Panc1 (cell line): ENCODE data around the gene C15orf39. TPM values are rescaled to one million over a fixed set of nuclear protein-coding genes. Genes with fewer than 3 reads are reported as not detected.

Source experiments
- ATAC-seq: fragments of 200-7000 bp; cut with Tn5 transposase; 2 replicates; pipeline ENCODE4 v1.9.1; 2020; ENCODE audit warnings: mild to moderate bottlenecking, moderate library complexity
- BruUV-seq: library from RNA; stranded (reverse); fragments of 400-500 nt; replicated peaks from 2 replicates; lab custom pipeline; 2021; lab: Mats Ljungman, UMichigan
- CTCF ChIA-PET: fragments of 300-600 bp; sonication (Branson Sonifier 250); formaldehyde crosslinking; loops from one replicate; lab custom pipeline; 2022; ENCODE audit warnings: antibody characterized with exemption; lab: Charles Lee
- POLR2A ChIA-PET: fragments of 300-600 bp; sonication (Branson Sonifier 250); formaldehyde crosslinking; loops from one replicate; lab custom pipeline; 2022; ENCODE audit warnings: antibody characterized with exemption; lab: Charles Lee
- DNase-seq: peaks from one replicate; pipeline ENCODE4 v3.0.0-alpha.2; 2010; ENCODE audit warnings: low read depth, low spot score
- H3K27ac ChIP-seq: 2 replicates; pipeline ENCODE4 v1.5.1; 2011; ENCODE audit warnings: mild to moderate bottlenecking, low read length, inconsistent platforms
- H3K27me3 ChIP-seq: fragments of 200-500 bp; sonication (Bioruptor generic); 2 replicates; pipeline ENCODE4 v1.6.0; 2014; ENCODE audit warnings: low read length, inconsistent platforms; ENCODE audit not compliant: control insufficient read depth, insufficient read depth
- H3K36me3 ChIP-seq: fragments of 200-500 bp; sonication (Bioruptor generic); 2 replicates; pipeline ENCODE4 v1.5.1; 2014; ENCODE audit warnings: inconsistent platforms, mild to moderate bottlenecking, low read length, moderate library complexity; ENCODE audit not compliant: control insufficient read depth, insufficient read depth
- H3K4me1 ChIP-seq: 2 replicates; pipeline ENCODE4 v1.5.1; 2011; ENCODE audit warnings: inconsistent platforms, mild to moderate bottlenecking, low read length, moderate library complexity; ENCODE audit not compliant: control insufficient read depth, insufficient read depth
- H3K4me3 ChIP-seq, 2 experiments: 2 replicates each; pipeline ENCODE4 v1.5.1; 2011 to 2012; ENCODE audit warnings: low read depth in 2 of 2, low read length in 2 of 2, mild to moderate bottlenecking in 2 of 2, inconsistent platforms in 1 of 2, moderate library complexity in 1 of 2
- H3K9me3 ChIP-seq: fragments of 200-500 bp; sonication (Bioruptor generic); 2 replicates; pipeline ENCODE4 v1.5.1; 2014; ENCODE audit warnings: low read depth, mild to moderate bottlenecking, inconsistent platforms, low read length, moderate library complexity; ENCODE audit not compliant: control insufficient read depth, insufficient read depth
- CTCF ChIP-seq: fragments of 450-650 bp; IDR thresholded peaks from 2 replicates; pipeline ENCODE4 v1.5.1; 2017; ENCODE audit warnings: mild to moderate bottlenecking
- POLR2AphosphoS5 ChIP-seq: IDR thresholded peaks from 2 replicates; pipeline ENCODE4 v1.6.1; 2012; ENCODE audit warnings: mild to moderate bottlenecking, low read depth, low read length, moderate library complexity
- SIN3A ChIP-seq: IDR thresholded peaks from 2 replicates; pipeline ENCODE4 v1.6.1; 2012; ENCODE audit warnings: low read depth, mild to moderate bottlenecking, low read length, moderate library complexity, borderline replicate concordance; ENCODE audit not compliant: insufficient read depth
- TCF7L2 ChIP-seq: IDR thresholded peaks from 2 replicates; pipeline ENCODE4 v1.6.1; 2011; ENCODE audit warnings: mild to moderate bottlenecking, low read depth, low read length, inconsistent platforms
- in situ Hi-C: cut with HindIII; loops from 2 replicates; pipeline ENCODE4 v1.10.0; 2016; ENCODE audit warnings: low sequenced_read_pairs, low pct_unique_long_range_greater_than_20kb
- intact Hi-C: fragments of 100-400 bp; cut with micrococcal nuclease; formaldehyde crosslinking; loops from one replicate; pipeline ENCODE4 v1.10.0; 2022; ENCODE audit not compliant: unreplicated experiment
- total RNA-seq: library from RNA; stranded (reverse); gene quantifications from one replicate; pipeline ENCODE4 v1.2.1, GENCODE V29; 2021; ENCODE audit not compliant: unreplicated experiment
- TF ChIP-seq, protein P1 (sequence below), 2 experiments: IDR thresholded peaks; 2 replicates each; pipeline ENCODE4 v1.6.1; 2011 to 2012; ENCODE audit warnings: low read depth in 2 of 2, control low read depth in 1 of 2, low read length in 1 of 2, mild to moderate bottlenecking in 1 of 2, moderate library complexity in 1 of 2; ENCODE audit not compliant: insufficient read depth in 1 of 2

The C15orf39 gene
- total RNA-seq, 1 experiment from 2014 or later = 17.6 TPM

DNA sequence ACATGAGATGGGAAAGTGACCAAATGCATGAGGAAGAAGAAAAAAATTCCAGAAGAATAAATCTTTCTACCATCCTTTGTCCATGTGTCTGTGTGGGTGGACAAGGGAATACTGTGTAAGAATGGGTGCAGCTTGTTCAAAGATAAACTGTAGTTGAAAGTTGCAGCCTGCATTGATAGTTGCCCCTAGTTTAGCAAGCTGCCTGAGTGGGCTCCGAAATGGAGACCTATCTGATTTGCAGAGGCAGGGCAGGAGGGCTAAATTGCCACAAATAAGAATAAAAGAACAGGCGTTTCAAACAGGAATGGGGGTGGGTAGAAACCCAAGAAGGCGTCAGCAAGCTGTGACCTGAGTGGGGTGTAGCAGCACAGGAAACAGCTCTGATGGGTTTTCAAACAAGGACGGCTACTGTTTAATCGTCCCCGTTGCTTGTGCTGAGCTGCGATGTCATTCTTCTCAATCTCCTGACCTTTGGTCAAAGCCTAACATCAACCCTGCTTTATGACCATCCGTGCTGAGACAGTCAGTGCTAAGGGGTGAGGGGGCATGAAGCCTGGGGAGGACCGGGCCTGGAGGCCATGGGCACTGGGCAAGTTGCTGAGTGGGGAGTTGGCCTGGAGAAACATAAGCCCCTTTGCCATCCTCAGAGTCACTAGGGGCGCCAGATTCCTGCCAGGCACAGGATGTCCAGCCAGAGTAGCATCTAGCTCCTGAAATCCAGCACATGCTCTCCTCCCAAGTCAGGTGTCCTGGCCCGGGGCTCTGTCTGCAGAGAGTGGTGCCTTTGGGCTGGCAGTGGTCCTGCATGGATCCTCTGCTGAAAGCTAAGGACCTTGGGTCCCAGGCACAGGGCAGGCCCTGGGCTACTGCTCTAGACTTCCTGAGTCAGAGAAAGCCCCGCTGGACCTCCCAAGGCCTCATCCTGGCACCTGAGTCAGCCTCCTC is 19.2 kb upstream of the C15orf39 start:
- no peaks in the 10 kb centered on the region for H3K36me3 ChIP-seq
- DNase-seq (no peak), ATAC-seq (0 out of 2 replicates have a peak, but pooled peaks have one; percentile 32)
- BruUV-seq = no TSS peak
- peaks cover 35% of the 10 kb centered on the region for H3K4me1 ChIP-seq
- intact Hi-C loops (no loop called here), in situ Hi-C loops (no loop called here)
- peak overlapping the region; percentile 27 for H3K27ac ChIP-seq
- no peak for TF ChIP-seq CTCF
- TF ChIP-seq, protein P1, sequence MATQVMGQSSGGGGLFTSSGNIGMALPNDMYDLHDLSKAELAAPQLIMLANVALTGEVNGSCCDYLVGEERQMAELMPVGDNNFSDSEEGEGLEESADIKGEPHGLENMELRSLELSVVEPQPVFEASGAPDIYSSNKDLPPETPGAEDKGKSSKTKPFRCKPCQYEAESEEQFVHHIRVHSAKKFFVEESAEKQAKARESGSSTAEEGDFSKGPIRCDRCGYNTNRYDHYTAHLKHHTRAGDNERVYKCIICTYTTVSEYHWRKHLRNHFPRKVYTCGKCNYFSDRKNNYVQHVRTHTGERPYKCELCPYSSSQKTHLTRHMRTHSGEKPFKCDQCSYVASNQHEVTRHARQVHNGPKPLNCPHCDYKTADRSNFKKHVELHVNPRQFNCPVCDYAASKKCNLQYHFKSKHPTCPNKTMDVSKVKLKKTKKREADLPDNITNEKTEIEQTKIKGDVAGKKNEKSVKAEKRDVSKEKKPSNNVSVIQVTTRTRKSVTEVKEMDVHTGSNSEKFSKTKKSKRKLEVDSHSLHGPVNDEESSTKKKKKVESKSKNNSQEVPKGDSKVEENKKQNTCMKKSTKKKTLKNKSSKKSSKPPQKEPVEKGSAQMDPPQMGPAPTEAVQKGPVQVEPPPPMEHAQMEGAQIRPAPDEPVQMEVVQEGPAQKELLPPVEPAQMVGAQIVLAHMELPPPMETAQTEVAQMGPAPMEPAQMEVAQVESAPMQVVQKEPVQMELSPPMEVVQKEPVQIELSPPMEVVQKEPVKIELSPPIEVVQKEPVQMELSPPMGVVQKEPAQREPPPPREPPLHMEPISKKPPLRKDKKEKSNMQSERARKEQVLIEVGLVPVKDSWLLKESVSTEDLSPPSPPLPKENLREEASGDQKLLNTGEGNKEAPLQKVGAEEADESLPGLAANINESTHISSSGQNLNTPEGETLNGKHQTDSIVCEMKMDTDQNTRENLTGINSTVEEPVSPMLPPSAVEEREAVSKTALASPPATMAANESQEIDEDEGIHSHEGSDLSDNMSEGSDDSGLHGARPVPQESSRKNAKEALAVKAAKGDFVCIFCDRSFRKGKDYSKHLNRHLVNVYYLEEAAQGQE (IDR thresholded peaks at IDR 0.05; ENCODE audit: insufficient read depth in 1 of 2, low read depth in 2 of 2, low read length in 1 of 2) = no peak
- TF ChIP-seq POLR2AphosphoS5 = no peak
- TF ChIP-seq SIN3A = no peak
- no peak for TF ChIP-seq TCF7L2
- H3K4me3 ChIP-seq = no peak overlapping the region
- POLR2A ChIA-PET = no interaction called here
- no peaks in the 10 kb centered on the region for H3K27me3 ChIP-seq
- CTCF ChIA-PET = no interaction called here
- no peaks in the 10 kb centered on the region for H3K9me3 ChIP-seq

DNA sequence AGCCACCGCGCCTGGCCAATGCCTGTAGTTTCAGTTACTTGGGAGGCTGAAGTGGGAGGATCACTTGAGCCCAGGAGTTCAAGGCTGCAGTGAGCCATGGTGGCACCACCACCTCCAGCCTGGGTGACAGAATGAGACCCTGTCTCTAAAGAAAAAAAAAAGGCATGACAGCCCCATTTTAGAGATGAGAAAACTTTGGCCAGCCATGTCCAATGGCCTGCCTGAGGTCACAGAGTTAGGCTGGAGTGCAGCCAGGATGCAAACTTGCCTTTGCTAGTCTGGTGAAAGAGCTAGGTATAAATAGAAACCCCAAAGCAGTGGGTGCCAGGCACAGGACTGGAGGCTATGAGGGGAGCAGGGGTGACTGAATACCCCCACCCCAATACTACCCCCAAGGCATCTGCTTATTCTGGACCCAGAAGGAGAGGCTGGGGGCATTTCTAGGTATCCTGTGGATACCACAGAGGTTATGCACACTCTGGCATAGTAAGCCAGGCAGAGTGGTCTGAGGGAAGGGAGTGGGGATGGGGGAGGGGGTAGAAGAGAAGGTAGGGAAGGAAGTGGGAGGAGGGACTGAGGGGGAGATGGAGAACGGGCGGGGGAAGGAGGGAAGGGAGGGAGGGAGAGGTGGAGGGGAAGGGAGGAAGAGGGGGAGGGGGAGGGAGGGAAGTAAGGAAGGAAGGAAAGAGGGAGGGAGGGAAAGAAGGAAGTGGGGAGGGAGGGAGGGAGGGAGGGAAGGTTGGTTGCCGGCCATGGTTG is 16.2 kb upstream of the C15orf39 start:
- intact Hi-C loops (no loop called here), in situ Hi-C loops (no loop called here)
- ATAC-seq (no peak), DNase-seq (no peak)
- ChIA-PET CTCF (no interaction called here), POLR2A (interaction anchor here (0.6 kb wide), 1 partner anchor 50 kb away, joined by 4 read pairs; no protein-coding TSS in a partner anchor)
- Histone ChIP-seq H3K36me3 (no peaks in the 10 kb centered on the region), H3K27me3 (no peaks in the 10 kb centered on the region), H3K9me3 (no peaks in the 10 kb centered on the region), H3K4me1 (peaks cover 16% of the 10 kb centered on the region; the same call in 1 of the 2 replicates), H3K27ac (no peak overlapping the region), H3K4me3 (no peak overlapping the region)
- BruUV-seq = no TSS peak
- TF ChIP-seq CTCF = no peak
- TF ChIP-seq TCF7L2 = no peak
- TF ChIP-seq POLR2AphosphoS5 = no peak
